Epithelial cell of esophagus (primary cell): ENCODE data around the gene EPHB2.
A peak's percentile ranks its signal among the peaks of the same experiment; 100 is the strongest.

ENCODE experiments used
- DNase-seq: peaks from one replicate; pipeline ENCODE4 v3.0.0; 2010; ENCODE audit warnings: low read depth
- H3K4me3 ChIP-seq: 2 replicates; pipeline ENCODE4 v1.5.1; 2011; ENCODE audit warnings: mild to moderate bottlenecking, low read length, control low read depth
- CTCF ChIP-seq: IDR thresholded peaks from 2 replicates; pipeline ENCODE4 v1.5.1; 2011; ENCODE audit warnings: low read depth, mild to moderate bottlenecking, low read length, control low read depth, inconsistent platforms; ENCODE audit not compliant: insufficient read depth; ENCODE audit errors: missing control alignments

The EPHB2 gene

GRCh38 chr1:22880174-22880601, 169.5 kb downstream of the EPHB2 start:
- no peak overlapping the region for H3K4me3 ChIP-seq
- TF ChIP-seq CTCF = no peak
- DNase-seq = peak; percentile 56

GRCh38 chr1:22883406-22883805, 172.8 kb downstream of the EPHB2 start:
- TF ChIP-seq CTCF = no peak
- no peak overlapping the region for H3K4me3 ChIP-seq
- DNase-seq = no peak

- DNase-seq = no peak
- no peak for TF ChIP-seq CTCF
- no peak overlapping the region for H3K4me3 ChIP-seq
Observed at GRCh38 chr1:22884806-22885530, 174.3 kb downstream of the EPHB2 start.

- no peak for TF ChIP-seq CTCF
- DNase-seq = no peak
- no peak overlapping the region for H3K4me3 ChIP-seq
Observed at GRCh38 chr1:22886211-22886610, 175.6 kb downstream of the EPHB2 start.

- no peak for TF ChIP-seq CTCF
- H3K4me3 ChIP-seq = no peak overlapping the region
- no peak for DNase-seq
Observed at GRCh38 chr1:22887491-22887890, 176.9 kb downstream of the EPHB2 start.

GRCh38 chr1:22888320-22889075, 177.9 kb downstream of the EPHB2 start:
- peak; percentile 27 for DNase-seq
- no peak for TF ChIP-seq CTCF
- no peak overlapping the region for H3K4me3 ChIP-seq
